Fibroblast of skin of left biceps (primary cell): ENCODE data around the gene TARM1.
"Not testable (repeated sequence)": the region's sequence is repeated elsewhere in the genome, so short reads cannot be mapped to it uniquely, and the experiment has no call there.

Source experiments
- DNase-seq, 2 experiments: peaks; one replicate each; pipeline ENCODE4 v3.0.0-alpha.2; 2013; ENCODE audit warnings: low read depth in 2 of 2

The TARM1 gene

GRCh38 chr19:54099903-54100255, 18.7 kb upstream of the TARM1 start:
- not testable (repeated sequence) for DNase-seq

GRCh38 chr19:54099190-54099902, 18.2 kb upstream of the TARM1 start:
- DNase-seq: no peak

- DNase-seq: no peak
These were observed 15.5 kb upstream of the TARM1 start for GRCh38 chr19:54096617-54097106.

GRCh38 chr19:54095859-54096616, 14.9 kb upstream of the TARM1 start:
- DNase-seq: not testable (repeated sequence)

- no peak for DNase-seq
These were observed 14.1 kb upstream of the TARM1 start for GRCh38 chr19:54095136-54095858.

- DNase-seq: no peak
These were observed 13.3 kb upstream of the TARM1 start for GRCh38 chr19:54094426-54095000.

- no peak for DNase-seq
These were observed 3.2 kb upstream of the TARM1 start for GRCh38 chr19:54084410-54084809.

- DNase-seq: no peak
These were observed 3.8 kb downstream of the TARM1 start for GRCh38 chr19:54077334-54077733.

- no peak for DNase-seq
These were observed 6.3 kb downstream of the TARM1 start for GRCh38 chr19:54074851-54075250.

GRCh38 chr19:54073829-54074228, 7.3 kb downstream of the TARM1 start:
- no peak for DNase-seq

- no peak for DNase-seq
These were observed 11.7 kb downstream of the TARM1 start for GRCh38 chr19:54069470-54069869.

- no peak for DNase-seq
These were observed 17.6 kb downstream of the TARM1 start, which contains the start of gene VSTM1 for GRCh38 chr19:54063350-54064116. Gene VSTM1 (minus strand): TSS chr19:54063897. CDS start chr19:54063777, 120 bp downstream.

- DNase-seq: no peak
These were observed 18.5 kb downstream of the TARM1 start for GRCh38 chr19:54062643-54063042.

GRCh38 chr19:54047616-54048015, 33.5 kb downstream of the TARM1 start:
- DNase-seq: no peak

GRCh38 chr19:54045771-54046170, 35.4 kb downstream of the TARM1 start:
- no peak for DNase-seq

- no peak for DNase-seq
These were observed 38.2 kb downstream of the TARM1 start for GRCh38 chr19:54042989-54043388.

GRCh38 chr19:54041969-54042606, 39.1 kb downstream of the TARM1 start:
- DNase-seq: no peak

GRCh38 chr19:54040003-54040402, 41.2 kb downstream of the TARM1 start:
- no peak for DNase-seq

GRCh38 chr19:54036542-54036941, 44.6 kb downstream of the TARM1 start:
- not testable (repeated sequence) for DNase-seq
